HG03045 (cell line): ENCODE data around the gene KRTAP5-7.

ENCODE experiments used
- ATAC-seq: cut with Tn5 transposase; IDR thresholded peaks from one replicate; pipeline ENCODE4 v1.9.1; 2021; ENCODE audit warnings: mild to moderate bottlenecking, moderate library complexity; ENCODE audit not compliant: unreplicated experiment

The KRTAP5-7 gene

DNA sequence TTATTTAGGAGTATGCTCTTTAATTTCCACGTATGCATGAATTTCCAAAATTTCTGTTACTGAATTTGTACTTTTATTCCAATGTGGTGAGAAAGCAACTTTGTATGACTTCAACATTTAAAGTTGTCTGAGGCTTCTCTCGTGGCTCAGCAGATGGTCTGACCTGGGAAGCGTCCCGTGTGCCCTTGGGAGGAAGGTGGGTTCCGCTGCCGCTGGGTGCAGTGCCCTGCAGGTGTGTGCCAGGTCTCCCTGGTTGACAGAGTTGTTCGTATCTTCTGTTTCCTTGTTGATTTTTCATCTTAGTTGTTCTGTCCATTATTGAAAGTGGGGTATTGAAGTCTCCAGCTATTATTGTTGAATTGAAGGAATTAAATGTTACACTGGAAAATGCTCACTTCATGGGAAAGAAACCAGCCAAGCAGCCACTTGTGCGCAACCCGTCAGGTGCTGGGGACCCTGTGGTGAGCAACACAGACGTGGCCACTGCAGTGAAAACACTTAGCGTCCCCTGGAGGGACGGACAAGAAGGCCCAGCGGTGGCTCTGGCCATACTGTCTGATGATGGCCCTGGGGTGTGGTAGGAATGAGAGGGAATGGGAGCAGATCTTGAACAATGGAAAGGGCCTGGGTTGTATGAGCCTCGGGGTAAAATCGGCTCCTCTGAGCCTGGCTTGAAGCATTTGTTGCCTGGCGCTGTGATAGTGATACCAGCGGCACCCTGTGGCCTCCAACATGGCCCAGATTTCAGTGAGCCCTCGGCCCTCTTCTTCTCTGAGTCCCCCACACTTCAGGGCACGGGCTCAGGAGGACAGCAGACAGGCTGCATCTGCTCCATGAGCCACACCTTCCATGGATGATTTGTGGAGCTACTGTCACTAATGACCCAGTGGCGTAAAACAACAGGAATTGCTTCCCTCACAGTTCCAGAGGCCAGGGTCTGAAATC lies 31.5 kb upstream of the KRTAP5-7 start:
- no peak for ATAC-seq

- ATAC-seq, result no peak
These were observed 30.6 kb upstream of the KRTAP5-7 start for GRCh38 chr11:71496421-71496820.

DNA sequence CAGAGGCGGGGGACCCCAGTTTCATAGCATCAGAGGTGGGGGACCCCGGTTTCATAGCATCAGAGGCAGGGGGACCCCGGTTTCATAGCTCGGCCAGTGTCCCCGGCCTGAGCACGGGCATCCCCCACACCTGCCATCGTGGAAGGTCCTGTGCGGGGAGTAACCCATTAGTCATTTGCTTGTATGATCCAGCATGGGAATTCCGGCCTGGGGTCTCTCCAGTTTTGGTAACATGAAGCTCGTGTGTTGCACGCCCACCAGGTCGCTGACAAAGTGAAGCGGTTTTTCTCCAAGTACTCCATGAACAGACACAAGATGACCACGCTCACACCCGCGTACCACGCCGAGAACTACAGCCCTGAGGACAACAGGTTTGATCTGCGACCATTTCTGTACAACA lies 29.0 kb upstream of the KRTAP5-7 start:
- no peak for ATAC-seq

GRCh38 chr11:71499125-71499524 lies 27.9 kb upstream of the KRTAP5-7 start:
- ATAC-seq, result no peak

GRCh38 chr11:71499546-71499945 lies 27.5 kb upstream of the KRTAP5-7 start:
- no peak for ATAC-seq

DNA sequence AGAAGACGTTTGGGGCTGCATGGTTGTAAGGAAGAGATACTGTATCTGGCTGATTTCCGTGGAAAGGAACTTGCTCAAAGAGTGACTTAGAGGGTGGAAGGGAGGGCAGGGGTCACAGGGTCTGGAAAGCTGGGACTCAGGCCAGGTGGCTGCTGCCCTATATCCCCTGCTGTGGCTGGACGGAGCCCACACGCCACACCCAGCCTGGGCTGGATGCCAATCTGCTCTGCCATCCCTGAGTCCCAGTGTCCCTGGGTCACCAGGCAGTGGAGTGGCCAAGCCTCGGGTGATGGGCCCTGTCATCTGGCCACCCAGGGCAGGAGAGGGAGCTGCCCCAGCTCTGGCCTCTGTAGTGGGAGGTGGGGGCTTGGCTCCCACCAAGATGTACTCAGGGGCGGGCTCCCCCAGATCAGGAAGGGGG lies 26.5 kb upstream of the KRTAP5-7 start:
- ATAC-seq, result no peak

DNA sequence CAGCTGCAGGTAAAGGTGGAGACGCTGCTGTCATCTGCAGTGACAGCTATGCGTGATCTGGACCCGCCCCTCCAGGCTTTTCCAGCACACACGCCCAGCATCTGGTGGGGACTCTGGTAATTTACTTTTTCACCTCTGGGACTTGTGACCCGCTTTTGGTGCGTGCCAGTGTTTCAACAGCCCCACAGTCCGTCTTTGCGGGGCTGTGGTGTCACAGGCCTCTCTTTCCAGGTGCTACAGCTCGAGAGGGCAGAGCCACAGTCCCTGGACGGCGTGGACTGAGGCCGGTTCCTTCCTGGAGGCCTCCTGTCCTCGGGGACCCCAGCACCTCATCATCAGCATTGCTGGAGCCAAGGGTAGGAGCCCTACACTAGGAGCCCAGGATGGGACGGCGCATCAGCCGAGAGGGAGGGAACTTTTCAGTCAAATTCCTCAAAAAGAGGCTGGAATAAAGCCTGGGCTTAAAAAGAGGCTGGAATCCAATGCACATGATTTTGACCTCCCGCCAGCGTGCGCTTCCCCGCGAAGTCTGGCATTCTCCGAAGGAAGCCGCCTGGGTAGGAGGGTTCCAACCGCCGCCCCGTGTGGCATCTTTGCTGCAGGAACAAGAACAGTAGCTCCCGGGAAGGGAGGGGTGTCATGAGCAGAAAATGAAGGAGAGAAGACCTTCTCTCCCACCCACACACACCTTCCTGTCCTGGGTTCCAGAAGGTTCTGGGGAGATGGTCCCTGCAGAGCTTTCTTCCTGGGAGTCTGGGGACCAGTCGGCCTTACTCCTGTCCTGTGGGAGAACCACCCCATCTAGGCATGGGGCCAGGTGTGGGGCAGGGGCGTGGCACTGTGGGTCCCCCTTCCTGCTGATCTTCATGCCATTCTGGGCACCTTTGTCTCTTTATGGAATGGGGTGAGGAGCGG lies 25.7 kb upstream of the KRTAP5-7 start:
- ATAC-seq, result no peak

DNA sequence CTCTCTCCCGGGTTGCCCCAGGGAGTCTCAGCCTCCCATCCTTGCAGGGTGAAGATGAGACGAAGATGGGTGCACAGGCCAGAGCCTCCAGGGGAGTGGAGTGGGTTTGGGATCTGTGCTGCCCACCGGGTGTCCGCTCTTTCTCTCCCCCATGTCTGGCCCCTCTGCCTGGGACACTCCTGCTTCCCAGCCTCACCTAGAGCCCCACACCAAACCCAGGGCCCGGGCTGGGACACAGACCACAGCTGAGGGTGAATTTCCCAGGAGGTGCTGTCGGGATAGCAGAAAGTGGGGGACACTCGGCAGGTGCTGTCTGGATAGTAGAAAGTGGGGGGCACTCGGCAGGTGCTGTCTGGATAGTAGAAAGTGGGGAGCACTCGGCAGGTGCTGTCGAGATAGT lies 25.0 kb upstream of the KRTAP5-7 start:
- ATAC-seq, result no peak

DNA sequence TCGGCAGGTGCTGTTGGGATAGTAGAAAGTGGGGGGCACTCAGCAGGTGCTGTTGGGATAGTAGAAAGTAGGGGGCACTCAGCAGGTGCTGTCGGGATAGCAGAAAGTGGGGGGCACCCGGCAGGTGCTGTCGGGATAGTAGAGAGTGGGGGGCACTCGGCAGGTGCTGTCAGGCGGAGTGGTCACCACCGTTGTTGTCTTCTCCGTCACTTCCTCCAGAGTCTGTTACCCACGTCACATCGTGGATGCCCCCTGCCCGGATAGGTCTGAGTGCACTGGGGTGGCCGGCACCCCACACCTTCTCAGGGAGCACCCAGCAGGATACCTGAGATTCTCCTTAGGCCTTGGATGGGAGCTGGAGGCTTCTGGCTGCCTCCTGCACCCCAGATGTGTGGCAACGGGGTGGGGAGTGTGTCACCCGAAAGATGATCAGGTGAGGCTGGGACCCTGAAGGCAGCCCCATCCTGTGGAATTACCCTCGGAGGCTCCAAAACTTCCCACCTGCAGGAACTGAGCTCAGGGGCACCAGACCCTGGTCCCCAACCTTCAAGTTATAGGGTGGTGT lies 24.1 kb upstream of the KRTAP5-7 start:
- ATAC-seq, result no peak

DNA sequence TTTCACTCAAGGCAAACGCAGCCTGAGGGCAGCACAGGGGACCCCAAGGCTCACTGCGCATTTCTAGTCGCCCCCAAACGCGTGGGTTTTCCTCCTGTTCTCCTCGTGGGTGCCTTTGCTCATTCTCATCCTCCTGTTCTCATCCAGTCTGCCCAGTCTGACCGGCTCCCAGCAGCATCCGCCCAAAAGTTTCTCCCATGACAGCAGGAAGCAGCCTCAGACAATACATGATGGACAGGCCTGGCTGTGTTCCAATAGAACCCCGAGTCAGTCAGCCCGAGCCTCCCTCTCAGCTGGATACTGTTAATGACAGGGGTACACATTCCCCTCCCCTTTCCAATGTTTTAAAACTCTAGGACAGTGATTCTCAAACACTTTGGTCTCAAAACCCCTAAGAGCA lies 22.5 kb upstream of the KRTAP5-7 start:
- no peak for ATAC-seq

GRCh38 chr11:71505001-71505400 lies 22.1 kb upstream of the KRTAP5-7 start:
- ATAC-seq, result no peak

DNA sequence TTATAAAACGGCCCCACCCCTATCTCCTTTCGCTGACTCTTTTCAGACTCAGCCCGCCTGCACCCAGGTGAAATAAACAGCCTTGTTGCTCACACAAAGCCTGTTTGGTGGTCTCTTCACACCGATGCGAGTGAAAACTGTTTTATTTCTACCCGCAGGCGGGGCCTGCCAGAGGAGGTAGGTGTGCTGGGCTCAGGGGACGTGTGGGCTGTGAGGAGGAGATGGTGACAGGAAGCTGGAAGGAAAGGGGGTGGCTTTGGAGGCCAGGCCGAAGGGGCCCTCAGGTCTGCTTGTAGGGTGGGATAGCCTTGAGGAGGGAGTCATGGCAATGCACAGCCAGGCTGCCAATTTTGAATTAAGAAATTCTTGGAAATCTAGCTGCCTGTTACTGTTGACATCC lies 21.3 kb upstream of the KRTAP5-7 start:
- no peak for ATAC-seq

DNA sequence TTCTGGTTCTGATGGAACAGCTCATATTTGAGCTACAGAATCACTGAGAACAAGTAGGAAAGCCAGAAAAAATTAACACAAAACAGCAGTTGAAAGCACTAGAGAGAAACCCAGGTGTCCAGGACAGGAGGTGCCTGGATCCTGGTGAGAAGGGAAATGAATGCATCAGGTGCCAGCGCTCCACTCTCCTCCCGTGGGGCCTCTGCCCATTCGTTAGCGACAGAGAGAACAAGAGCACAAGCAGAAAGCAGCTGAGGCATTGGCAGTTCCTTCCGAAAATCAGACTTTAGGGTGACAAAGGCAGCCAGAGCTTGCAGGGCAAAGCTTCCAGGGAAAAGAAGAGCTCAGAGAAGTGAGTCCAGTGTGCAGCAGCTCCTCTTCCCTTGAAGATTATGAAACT lies 20.0 kb upstream of the KRTAP5-7 start:
- ATAC-seq, result no peak

- ATAC-seq, result no peak
These were observed 8.3 kb upstream of the KRTAP5-7 start for GRCh38 chr11:71518506-71519471.

DNA sequence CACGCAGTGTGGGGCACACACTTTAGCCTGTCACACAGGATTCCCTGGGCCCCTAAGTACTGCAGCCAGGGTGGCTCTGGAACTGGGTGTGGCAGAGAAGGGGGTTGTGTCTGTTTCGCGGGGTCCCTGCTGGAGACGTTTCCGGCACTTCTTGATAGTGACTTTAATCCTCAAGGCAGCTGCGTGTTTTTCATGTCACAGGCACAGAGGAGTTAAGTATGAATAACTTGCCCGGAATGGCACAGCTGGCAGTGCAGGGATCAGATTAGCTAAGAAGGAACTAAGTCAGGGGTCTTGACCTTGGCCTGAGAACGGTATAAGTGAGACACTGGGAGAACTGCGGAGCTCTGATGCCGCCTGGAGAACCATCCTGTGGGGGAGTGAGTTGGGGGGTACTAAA lies 7.5 kb upstream of the KRTAP5-7 start:
- ATAC-seq, result no peak

GRCh38 chr11:71525188-71525937 lies 1.7 kb upstream of the KRTAP5-7 start:
- ATAC-seq, result no peak

DNA sequence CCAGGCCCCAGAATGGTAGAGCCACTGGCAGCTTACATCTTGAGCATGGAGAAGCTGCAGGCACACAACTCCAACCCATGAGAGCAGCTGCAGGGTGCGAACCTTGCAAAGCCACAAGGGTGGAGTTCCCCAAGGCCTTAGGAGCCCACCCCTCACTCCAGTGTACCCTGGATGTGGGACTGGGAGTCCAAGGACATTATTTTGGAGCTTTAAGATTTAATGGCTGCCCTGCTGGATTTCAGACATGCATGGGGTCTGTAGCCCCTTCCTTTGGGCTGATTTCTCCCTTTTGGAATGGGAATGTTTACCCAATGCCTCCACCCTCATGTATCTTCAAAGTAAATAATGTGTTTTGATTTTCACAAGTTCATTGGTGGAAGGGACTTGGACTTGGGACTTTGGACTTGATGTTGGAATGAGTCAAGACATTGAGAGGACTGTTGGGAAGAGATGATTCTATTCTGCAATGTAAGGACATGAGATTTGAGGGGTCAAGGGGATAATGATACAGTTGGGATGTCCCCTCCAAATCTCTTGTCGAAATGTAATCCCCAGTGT lies 1.1 kb upstream of the KRTAP5-7 start:
- ATAC-seq, result no peak

DNA sequence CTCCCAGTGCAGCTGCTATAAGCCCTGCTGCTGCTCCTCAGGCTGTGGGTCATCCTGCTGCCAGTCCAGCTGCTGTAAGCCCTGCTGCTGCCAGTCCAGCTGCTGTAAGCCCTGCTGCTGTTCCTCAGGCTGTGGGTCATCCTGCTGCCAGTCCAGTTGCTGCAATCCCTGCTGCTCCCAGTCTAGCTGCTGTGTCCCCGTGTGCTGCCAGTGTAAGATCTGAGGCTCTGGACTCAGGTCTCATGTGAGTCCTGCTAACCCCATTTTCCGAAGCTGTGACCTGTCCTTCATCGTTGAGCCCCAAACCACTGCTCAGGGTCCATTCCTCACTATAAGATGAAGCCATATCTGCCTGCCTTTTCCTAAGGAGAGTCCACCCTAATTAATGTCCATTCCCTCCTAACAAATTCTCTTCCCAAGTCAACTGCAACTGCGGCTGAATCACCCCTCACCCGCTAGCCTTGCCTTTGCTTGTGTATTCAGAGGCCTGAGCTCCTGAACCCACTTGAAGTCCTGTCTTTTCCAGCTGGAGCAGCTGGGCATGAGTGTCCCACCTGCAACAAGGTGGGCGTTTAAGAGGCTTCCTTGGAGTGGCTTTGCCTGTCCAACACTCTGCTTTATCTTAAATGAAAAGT lies 626 bp downstream of the KRTAP5-7 start:
- no peak for ATAC-seq

GRCh38 chr11:71530602-71531001 lies 3.5 kb downstream of the KRTAP5-7 start:
- no peak for ATAC-seq
